Bronchial epithelial cell (primary cell): ENCODE results near the gene OTUD4. TPM values are rescaled to one million over a fixed set of nuclear protein-coding genes. Genes with fewer than 3 reads are reported as not detected.
A peak's percentile ranks its signal among the peaks of the same experiment; 100 is the strongest.

Source experiments
- DNase-seq: peaks from one replicate; pipeline ENCODE4 v3.0.0-alpha.2; 2010; ENCODE audit warnings: low read depth
- FAIRE-seq: peaks from 2 replicates; lab custom pipeline; 2011; peaks lifted over from hg19 to GRCh38; lab: Jason Lieb, UNC
- H3K27me3 ChIP-seq: 2 replicates; pipeline ENCODE4 v1.5.1; 2011; ENCODE audit warnings: low read length; ENCODE audit not compliant: control insufficient read depth, insufficient read depth
- H3K36me3 ChIP-seq: 2 replicates; pipeline ENCODE4 v1.5.1; 2011; ENCODE audit warnings: low read length; ENCODE audit not compliant: control insufficient read depth, insufficient read depth
- H3K4me3 ChIP-seq: 2 replicates; pipeline ENCODE4 v1.5.1; 2011; ENCODE audit warnings: mild to moderate bottlenecking, low read depth, low read length, control low read depth
- total RNA-seq: library from RNA; depleted of rRNA; stranded (reverse); fragments of >200 nt; gene quantifications from 2 replicates; pipeline ENCODE4 v1.2.1, GENCODE V29; 2014
- TF ChIP-seq, protein P1 (sequence below): IDR thresholded peaks from 2 replicates; pipeline ENCODE4 v1.5.1; 2011; ENCODE audit warnings: mild to moderate bottlenecking, moderate library complexity, low read length, control low read depth, inconsistent platforms; ENCODE audit not compliant: insufficient read depth, severe bottlenecking

Gene OTUD4
- total RNA-seq, 1 donor from 2014 or later, result 22.9 TPM

DNA sequence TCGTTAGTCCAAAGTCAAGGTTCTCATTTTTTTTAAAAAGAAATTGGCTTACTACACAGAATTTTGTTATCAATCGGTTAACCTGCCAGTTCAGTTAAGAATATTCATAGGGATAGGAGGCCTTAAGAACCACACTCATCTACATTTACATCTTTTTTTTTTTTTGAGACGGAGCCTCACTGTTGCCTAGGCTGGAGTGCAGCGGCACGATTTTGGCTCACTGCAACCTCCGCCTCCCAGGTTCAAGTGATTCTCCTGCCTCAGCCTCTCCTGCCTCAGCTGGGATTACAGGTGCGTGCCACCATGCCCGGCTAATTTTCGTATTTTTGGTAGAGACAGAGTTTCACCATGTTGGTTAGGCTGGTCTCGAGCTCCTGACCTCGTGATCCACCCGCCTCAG, 48.5 kb downstream of the OTUD4 start:
- H3K4me3 ChIP-seq, result no peak overlapping the region
- DNase-seq (no peak), FAIRE-seq (no peak)
- H3K36me3 ChIP-seq, result no peaks in the 10 kb centered on the region
- TF ChIP-seq, protein P1, sequence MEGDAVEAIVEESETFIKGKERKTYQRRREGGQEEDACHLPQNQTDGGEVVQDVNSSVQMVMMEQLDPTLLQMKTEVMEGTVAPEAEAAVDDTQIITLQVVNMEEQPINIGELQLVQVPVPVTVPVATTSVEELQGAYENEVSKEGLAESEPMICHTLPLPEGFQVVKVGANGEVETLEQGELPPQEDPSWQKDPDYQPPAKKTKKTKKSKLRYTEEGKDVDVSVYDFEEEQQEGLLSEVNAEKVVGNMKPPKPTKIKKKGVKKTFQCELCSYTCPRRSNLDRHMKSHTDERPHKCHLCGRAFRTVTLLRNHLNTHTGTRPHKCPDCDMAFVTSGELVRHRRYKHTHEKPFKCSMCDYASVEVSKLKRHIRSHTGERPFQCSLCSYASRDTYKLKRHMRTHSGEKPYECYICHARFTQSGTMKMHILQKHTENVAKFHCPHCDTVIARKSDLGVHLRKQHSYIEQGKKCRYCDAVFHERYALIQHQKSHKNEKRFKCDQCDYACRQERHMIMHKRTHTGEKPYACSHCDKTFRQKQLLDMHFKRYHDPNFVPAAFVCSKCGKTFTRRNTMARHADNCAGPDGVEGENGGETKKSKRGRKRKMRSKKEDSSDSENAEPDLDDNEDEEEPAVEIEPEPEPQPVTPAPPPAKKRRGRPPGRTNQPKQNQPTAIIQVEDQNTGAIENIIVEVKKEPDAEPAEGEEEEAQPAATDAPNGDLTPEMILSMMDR, result no peak
- H3K27me3 ChIP-seq, result no peaks in the 10 kb centered on the region

DNA sequence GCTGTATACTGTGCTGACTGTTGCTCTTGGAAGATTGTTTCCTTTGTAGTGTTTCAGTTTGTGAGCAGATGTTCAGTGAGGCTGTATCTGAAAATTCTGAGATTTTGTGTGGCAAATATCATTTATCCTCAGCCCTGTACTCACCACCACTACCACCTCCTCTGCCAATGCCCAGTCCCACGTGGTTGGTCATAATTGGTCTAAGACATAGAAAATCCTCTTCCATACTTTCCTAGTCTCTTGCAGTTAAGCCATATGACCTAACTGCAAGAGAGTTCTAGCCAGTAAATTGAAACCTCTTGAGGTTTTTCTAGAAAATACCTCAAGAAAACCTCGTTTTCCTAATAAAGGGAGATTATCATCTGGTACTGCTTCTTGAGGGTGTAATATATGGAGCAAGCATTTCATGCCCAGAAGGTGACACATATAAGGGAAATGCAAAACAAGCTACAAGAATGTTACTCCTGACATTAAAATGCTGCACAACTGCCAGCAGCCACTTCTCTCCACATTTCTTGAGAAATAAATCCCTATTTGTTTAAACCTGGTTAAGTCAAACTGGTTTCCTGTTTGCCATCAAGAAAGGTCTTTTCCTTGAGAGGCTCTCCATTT, 49.5 kb downstream of the OTUD4 start:
- Histone ChIP-seq H3K4me3 (no peak overlapping the region), H3K27me3 (no peaks in the 10 kb centered on the region), H3K36me3 (peaks cover 2% of the 10 kb centered on the region)
- TF ChIP-seq, protein P1, result no peak
- FAIRE-seq, result no peak
- DNase-seq, result peak; percentile 44

DNA sequence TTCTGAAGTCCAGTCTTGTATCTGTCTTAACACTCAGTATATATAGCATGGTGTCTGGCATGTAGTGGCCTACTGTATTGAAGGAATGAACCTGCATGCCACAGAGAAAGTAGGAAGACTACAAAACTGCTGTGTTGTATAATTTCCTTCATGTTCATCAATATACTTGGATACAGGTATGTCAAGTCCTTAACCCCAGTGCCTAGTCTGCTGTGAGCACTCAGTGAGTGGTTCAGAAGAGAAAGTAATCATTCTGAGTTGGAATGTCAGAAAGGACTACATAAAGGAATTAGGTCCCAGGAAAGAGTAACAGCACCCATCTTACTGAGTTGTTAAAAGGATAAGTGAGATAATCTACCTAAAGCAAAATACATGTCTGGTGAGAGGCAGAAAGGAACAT, 50.3 kb downstream of the OTUD4 start:
- TF ChIP-seq, protein P1, result no peak
- Histone ChIP-seq H3K36me3 (peaks cover 2% of the 10 kb centered on the region), H3K4me3 (no peak overlapping the region), H3K27me3 (no peaks in the 10 kb centered on the region)
- FAIRE-seq (no peak), DNase-seq (no peak)

- DNase-seq (no peak), FAIRE-seq (no peak)
- Histone ChIP-seq H3K27me3 (no peaks in the 10 kb centered on the region), H3K4me3 (no peak overlapping the region), H3K36me3 (peaks cover 8% of the 10 kb centered on the region)
- TF ChIP-seq, protein P1, result no peak
These were observed 55.0 kb downstream of the OTUD4 start for GRCh38 chr4:145125396-145125795.

- H3K4me3 ChIP-seq, result no peak overlapping the region
- DNase-seq, result no peak
- no peak for FAIRE-seq
- peaks cover 3% of the 10 kb centered on the region for H3K36me3 ChIP-seq
- TF ChIP-seq, protein P1, result no peak
- H3K27me3 ChIP-seq, result no peaks in the 10 kb centered on the region
These were observed 72.3 kb downstream of the OTUD4 start for GRCh38 chr4:145108128-145108527.

- DNase-seq (no peak), FAIRE-seq (no peak)
- Histone ChIP-seq H3K27me3 (no peaks in the 10 kb centered on the region), H3K36me3 (peaks cover 1% of the 10 kb centered on the region), H3K4me3 (no peak overlapping the region)
- TF ChIP-seq, protein P1, result no peak
These were observed 73.3 kb downstream of the OTUD4 start for GRCh38 chr4:145107126-145107525.
